CD4-positive, alpha-beta memory T cell (primary cell): ENCODE results near the gene TMPRSS5. TPM values are rescaled to one million over a fixed set of nuclear protein-coding genes. Genes with fewer than 3 reads are reported as not detected.
"Not testable (repeated sequence)": the region's sequence is repeated elsewhere in the genome, so short reads cannot be mapped to it uniquely, and the experiment has no call there.

Source experiments
- CTCF ChIA-PET: fragments of 350-600 bp; sonication (Branson Sonifier 250); formaldehyde crosslinking; loops from one replicate; lab custom pipeline; 2021; ENCODE audit warnings: inconsistent platforms; ENCODE audit not compliant: partially characterized antibody; lab: Charles Lee
- POLR2A ChIA-PET: fragments of 350-600 bp; sonication (Branson Sonifier 250); formaldehyde crosslinking; loops from one replicate; lab custom pipeline; 2021; ENCODE audit not compliant: partially characterized antibody; lab: Charles Lee
- DNase-seq, 5 donors: peaks; one replicate each; pipeline versions ENCODE4 v3.0.0 to v3.0.0-alpha.2; 2020 to 2022; ENCODE audit warnings: mixed read lengths in 1 of 5
- H3K27ac ChIP-seq: one replicate; pipeline ENCODE4 v1.7.0; 2013; ENCODE audit warnings: low read depth, low read length
- H3K27me3 ChIP-seq: 2 replicates; pipeline ENCODE4 v1.7.0; 2013; ENCODE audit warnings: mild to moderate bottlenecking, low read length, moderate library complexity; ENCODE audit not compliant: insufficient read depth
- H3K36me3 ChIP-seq: 2 replicates; pipeline ENCODE4 v1.7.0; 2013; ENCODE audit warnings: mild to moderate bottlenecking, low read length, moderate library complexity; ENCODE audit not compliant: insufficient read depth
- H3K4me1 ChIP-seq: 2 replicates; pipeline ENCODE4 v1.7.0; 2013; ENCODE audit warnings: mild to moderate bottlenecking, low read length, moderate library complexity; ENCODE audit not compliant: insufficient read depth
- H3K4me3 ChIP-seq, 2 donors: one replicate each; pipeline ENCODE4 v1.7.0; 2013; ENCODE audit warnings: low read length in 2 of 2, mild to moderate bottlenecking in 1 of 2
- H3K9me3 ChIP-seq, 2 donors: one replicate each; pipeline ENCODE4 v1.7.0; 2013; ENCODE audit warnings: low read length in 2 of 2, control low read depth in 1 of 2; ENCODE audit not compliant: control insufficient read depth in 1 of 2
- H3K27ac Mint-ChIP-seq, 7 donors: one replicate each; pipeline ENCODE4 v1.8.0; 2020 to 2021; ENCODE audit warnings: mixed read lengths in 7 of 7, mild to moderate bottlenecking in 6 of 7, inconsistent platforms in 3 of 7, moderate library complexity in 3 of 7
- H3K27me3 Mint-ChIP-seq, 2 donors: one replicate each; pipeline ENCODE4 v1.8.0; 2020 to 2021; ENCODE audit warnings: mixed read lengths in 2 of 2
- H3K36me3 Mint-ChIP-seq, 2 donors: one replicate each; pipeline ENCODE4 v1.8.0; 2020 to 2021; ENCODE audit warnings: mixed read lengths in 2 of 2, inconsistent platforms in 1 of 2, mild to moderate bottlenecking in 1 of 2
- H3K4me1 Mint-ChIP-seq, 4 donors: one replicate each; pipeline ENCODE4 v1.8.0; 2020 to 2021; ENCODE audit warnings: mixed read lengths in 4 of 4, mild to moderate bottlenecking in 1 of 4
- H3K4me3 Mint-ChIP-seq, 8 donors: one replicate each; pipeline ENCODE4 v1.8.0; 2020 to 2021; ENCODE audit warnings: mixed read lengths in 8 of 8, mild to moderate bottlenecking in 7 of 8, moderate library complexity in 6 of 8, inconsistent platforms in 3 of 8
- H3K9me3 Mint-ChIP-seq, 8 donors: one replicate each; pipeline ENCODE4 v1.8.0; 2020 to 2021; ENCODE audit warnings: mixed read lengths in 8 of 8, mild to moderate bottlenecking in 5 of 8, inconsistent platforms in 3 of 8, moderate library complexity in 1 of 8
- intact Hi-C: fragments of 100-400 bp; cut with micrococcal nuclease; formaldehyde crosslinking; loops from one replicate; pipeline ENCODE4 v1.15.1; 2023
- polyA plus RNA-seq, 2 donors: library from polyadenylated mRNA; unstranded; fragments of 300-500 nt; fragmentation: Illumina TruSeq; gene quantifications; one replicate each; pipeline ENCODE4 v1.2.3, GENCODE V29; 2021
- total RNA-seq, 2 experiments: library from RNA; stranded (reverse); gene quantifications; one replicate each; pipeline ENCODE4 v1.2.3, GENCODE V29; 2021

TMPRSS5 gene
- total and polyA plus RNA-seq, 4 experiments from 2014 or later: 0.64 to 1.5 TPM; not detected in 2

- POLR2A ChIA-PET: not testable (repeated sequence)
Measured at GRCh38 chr11:113720478-113720877, 14.4 kb upstream of the TMPRSS5 start.

GRCh38 chr11:113715882-113716625 lies 9.9 kb upstream of the TMPRSS5 start:
- Histone ChIP-seq H3K36me3 (no peaks in the 10 kb centered on the region), H3K27ac (no peak overlapping the region), H3K9me3 (no peaks in the 10 kb centered on the region), H3K4me3 (no peak overlapping the region), H3K4me1 (no peaks in the 10 kb centered on the region), H3K27me3 (no peaks in the 10 kb centered on the region)
- H3K9me3 Mint-ChIP-seq: peaks cover 0 to 8% (median 1%) of the 10 kb centered on the region in 8 donors
- CTCF ChIA-PET: no interaction called here
- DNase-seq: no peak
- no peak overlapping the region for H3K27ac Mint-ChIP-seq
- H3K4me1 Mint-ChIP-seq: no peaks in the 10 kb centered on the region
- peaks cover 22 to 50% of the 10 kb centered on the region in 2 donors for H3K36me3 Mint-ChIP-seq
- H3K27me3 Mint-ChIP-seq: no peaks in the 10 kb centered on the region
- POLR2A ChIA-PET: no interaction called here
- intact Hi-C loops: no loop called here
- no peak overlapping the region for H3K4me3 Mint-ChIP-seq

More at GRCh38 chr11:113720478-113720877, 14.4 kb upstream of the TMPRSS5 start:
- H3K9me3 ChIP-seq, H3K4me3 Mint-ChIP-seq, H3K9me3 Mint-ChIP-seq, CTCF ChIA-PET, H3K27ac Mint-ChIP-seq, H3K4me1 Mint-ChIP-seq, H3K4me3 ChIP-seq, intact Hi-C loops, H3K36me3 ChIP-seq, H3K27me3 ChIP-seq, H3K4me1 ChIP-seq, H3K27ac ChIP-seq, DNase-seq, H3K27me3 Mint-ChIP-seq: not testable (repeated sequence)
- H3K36me3 Mint-ChIP-seq: peaks cover 15 to 39% of the 10 kb centered on the region in 2 donors

- Histone ChIP-seq H3K9me3 (no peaks in the 10 kb centered on the region), H3K36me3 (no peaks in the 10 kb centered on the region), H3K27ac (no peak overlapping the region), H3K4me3 (no peak overlapping the region), H3K4me1 (no peaks in the 10 kb centered on the region), H3K27me3 (no peaks in the 10 kb centered on the region)
- H3K27me3 Mint-ChIP-seq: no peaks in the 10 kb centered on the region
- H3K36me3 Mint-ChIP-seq: peaks cover 26 to 42% of the 10 kb centered on the region in 2 donors
- H3K4me1 Mint-ChIP-seq: no peaks in the 10 kb centered on the region
- intact Hi-C loops: no loop called here
- ChIA-PET POLR2A (no interaction called here), CTCF (no interaction called here)
- DNase-seq: no peak
- H3K27ac Mint-ChIP-seq: no peak overlapping the region
- no peak overlapping the region for H3K4me3 Mint-ChIP-seq
- H3K9me3 Mint-ChIP-seq: peaks cover 0 to 15% (median 1%) of the 10 kb centered on the region in 8 donors
Measured at GRCh38 chr11:113715273-113715672, 9.2 kb upstream of the TMPRSS5 start.

- Mint-ChIP-seq H3K4me1 (no peaks in the 10 kb centered on the region), H3K4me3 (no peak overlapping the region), H3K27me3 (no peaks in the 10 kb centered on the region), H3K36me3 (peaks cover 29 to 48% of the 10 kb centered on the region in 2 donors), H3K27ac (no peak overlapping the region), H3K9me3 (peaks cover 5 to 43% (median 25%) of the 10 kb centered on the region in 8 donors)
- no peaks in the 10 kb centered on the region for H3K36me3 ChIP-seq
- DNase-seq: no peak
- intact Hi-C loops: no loop called here
- H3K9me3 ChIP-seq: peaks cover 0 to 7% of the 10 kb centered on the region in 2 donors
- H3K4me1 ChIP-seq: no peaks in the 10 kb centered on the region
- CTCF ChIA-PET: no interaction called here
- H3K27me3 ChIP-seq: no peaks in the 10 kb centered on the region
- no peak overlapping the region for H3K4me3 ChIP-seq
- no peak overlapping the region for H3K27ac ChIP-seq
- POLR2A ChIA-PET: no interaction called here
Measured at GRCh38 chr11:113710989-113711388, 4.9 kb upstream of the TMPRSS5 start.

GRCh38 chr11:113703551-113703950 lies 2.6 kb downstream of the TMPRSS5 start:
- DNase-seq, POLR2A ChIA-PET, H3K27me3 ChIP-seq, H3K9me3 ChIP-seq, H3K27me3 Mint-ChIP-seq, H3K4me3 ChIP-seq, H3K27ac ChIP-seq, H3K4me3 Mint-ChIP-seq, CTCF ChIA-PET, H3K27ac Mint-ChIP-seq, H3K4me1 ChIP-seq, H3K36me3 ChIP-seq, intact Hi-C loops, H3K4me1 Mint-ChIP-seq: not testable (repeated sequence)
- H3K36me3 Mint-ChIP-seq: peaks cover 15 to 24% of the 10 kb centered on the region in 2 donors
- H3K9me3 Mint-ChIP-seq: peaks cover 10 to 15% (median 13%) of the 10 kb centered on the region in 8 donors

GRCh38 chr11:113701491-113701890 lies 4.6 kb downstream of the TMPRSS5 start:
- intact Hi-C loops: no loop called here
- Histone ChIP-seq H3K9me3 (no peaks in the 10 kb centered on the region), H3K27ac (no peak overlapping the region), H3K36me3 (no peaks in the 10 kb centered on the region), H3K4me1 (no peaks in the 10 kb centered on the region), H3K4me3 (no peak overlapping the region), H3K27me3 (no peaks in the 10 kb centered on the region)
- Mint-ChIP-seq H3K36me3 (peaks cover 5 to 17% of the 10 kb centered on the region in 2 donors), H3K27ac (no peak overlapping the region), H3K4me1 (no peaks in the 10 kb centered on the region), H3K9me3 (peaks cover 0 to 5% (median 0%) of the 10 kb centered on the region in 8 donors), H3K4me3 (no peak overlapping the region), H3K27me3 (no peaks in the 10 kb centered on the region)
- no peak for DNase-seq
- ChIA-PET POLR2A (no interaction called here), CTCF (no interaction called here)

GRCh38 chr11:113698515-113698914 lies 7.6 kb downstream of the TMPRSS5 start:
- Histone ChIP-seq H3K4me1 (no peaks in the 10 kb centered on the region), H3K27me3 (no peaks in the 10 kb centered on the region), H3K4me3 (no peak overlapping the region), H3K27ac (no peak overlapping the region), H3K36me3 (no peaks in the 10 kb centered on the region), H3K9me3 (no peaks in the 10 kb centered on the region)
- peaks cover 0 to 3% (median 0%) of the 10 kb centered on the region in 8 donors for H3K9me3 Mint-ChIP-seq
- H3K4me1 Mint-ChIP-seq: no peaks in the 10 kb centered on the region
- DNase-seq: no peak
- ChIA-PET POLR2A (no interaction called here), CTCF (no interaction called here)
- intact Hi-C loops: no loop called here
- H3K36me3 Mint-ChIP-seq: peaks cover 2 to 13% of the 10 kb centered on the region in 2 donors
- no peaks in the 10 kb centered on the region for H3K27me3 Mint-ChIP-seq
- H3K4me3 Mint-ChIP-seq: no peak overlapping the region
- no peak overlapping the region for H3K27ac Mint-ChIP-seq
